Measurements from ENCODE around the gene STK17B. TPM values are rescaled to one million over a fixed set of nuclear protein-coding genes. Genes with fewer than 3 reads are reported as not detected.

STK17B gene
- total RNA-seq, 1 donor from 2014 or later: 42.6 TPM

GRCh38 chr2:196155575-196155974, 15.8 kb downstream of the STK17B start:
- peaks cover 13% of the 10 kb centered on the region for H3K4me1 Mint-ChIP-seq (ENCODE audit: low read depth, unreplicated experiment)
- no peaks in the 10 kb centered on the region for H3K27me3 Mint-ChIP-seq (ENCODE audit: low read depth, unreplicated experiment)
- H3K9ac ChIP-seq (ENCODE audit: low read length): no peak overlapping the region
- H3K36me3 ChIP-seq (ENCODE audit: insufficient read depth, low read length): peaks cover 11% of the 10 kb centered on the region
- TF ChIP-seq CTCF (IDR thresholded peaks at IDR 0.05; ENCODE audit: insufficient read depth, low read depth, low read length) (no peak), EZH2 (IDR thresholded peaks at IDR 0.05; ENCODE audit: insufficient read depth, low read length) (no peak)
- H3K36me3 Mint-ChIP-seq (ENCODE audit: low read depth, unreplicated experiment): peaks cover 25% of the 10 kb centered on the region
- FAIRE-seq (no peak), DNase-seq (ENCODE audit: low read depth) (no peak)
- peaks cover 27% of the 10 kb centered on the region for H3K79me2 ChIP-seq (ENCODE audit: insufficient read depth, low read length)
- no peak overlapping the region for H3K4me3 ChIP-seq (ENCODE audit: insufficient read depth, low read depth, low read length)
- no peak overlapping the region for H3K27ac ChIP-seq (ENCODE audit: low read depth, low read length)
- H2AFZ ChIP-seq (ENCODE audit: low read depth, low read length): no peak overlapping the region
- H3K9me3 Mint-ChIP-seq (ENCODE audit: unreplicated experiment): peaks cover 2% of the 10 kb centered on the region
- H3K4me3 Mint-ChIP-seq (ENCODE audit: unreplicated experiment): no peak overlapping the region
- no peaks in the 10 kb centered on the region for H4K20me1 ChIP-seq (ENCODE audit: insufficient read depth, low read length)
- H3K9me3 ChIP-seq (ENCODE audit: insufficient read depth, low read depth, low read length): no peaks in the 10 kb centered on the region
- no peaks in the 10 kb centered on the region for H3K27me3 ChIP-seq (ENCODE audit: insufficient read depth, low read length)
- H3K4me2 ChIP-seq (ENCODE audit: low read length): no peak overlapping the region
- H3K27ac Mint-ChIP-seq (ENCODE audit: unreplicated experiment): no peak overlapping the region
- H3K4me1 ChIP-seq (ENCODE audit: insufficient read depth, low read length): peaks cover 11% of the 10 kb centered on the region

- no peak overlapping the region for H3K4me2 ChIP-seq (ENCODE audit: low read length)
- FAIRE-seq: no peak
- TF ChIP-seq EZH2 (IDR thresholded peaks at IDR 0.05; ENCODE audit: insufficient read depth, low read length) (no peak), CTCF (IDR thresholded peaks at IDR 0.05; ENCODE audit: insufficient read depth, low read depth, low read length) (no peak)
- no peak overlapping the region for H2AFZ ChIP-seq (ENCODE audit: low read depth, low read length)
- no peak overlapping the region for H3K4me3 ChIP-seq (ENCODE audit: insufficient read depth, low read depth, low read length)
- H3K27me3 ChIP-seq (ENCODE audit: insufficient read depth, low read length): no peaks in the 10 kb centered on the region
- no peak overlapping the region for H3K9ac ChIP-seq (ENCODE audit: low read length)
- no peaks in the 10 kb centered on the region for H3K27me3 Mint-ChIP-seq (ENCODE audit: low read depth, unreplicated experiment)
- H3K9me3 ChIP-seq (ENCODE audit: insufficient read depth, low read depth, low read length): no peaks in the 10 kb centered on the region
- H3K9me3 Mint-ChIP-seq (ENCODE audit: unreplicated experiment): peaks cover 2% of the 10 kb centered on the region
- H3K4me1 ChIP-seq (ENCODE audit: insufficient read depth, low read length): no peaks in the 10 kb centered on the region
- H3K4me1 Mint-ChIP-seq (ENCODE audit: low read depth, unreplicated experiment): peaks cover 1% of the 10 kb centered on the region
- H3K27ac Mint-ChIP-seq (ENCODE audit: unreplicated experiment): no peak overlapping the region
- H3K79me2 ChIP-seq (ENCODE audit: insufficient read depth, low read length): peaks cover 13% of the 10 kb centered on the region
- no peaks in the 10 kb centered on the region for H4K20me1 ChIP-seq (ENCODE audit: insufficient read depth, low read length)
- no peak for DNase-seq (ENCODE audit: low read depth)
- H3K27ac ChIP-seq (ENCODE audit: low read depth, low read length): no peak overlapping the region
- no peak overlapping the region for H3K4me3 Mint-ChIP-seq (ENCODE audit: unreplicated experiment)
- H3K36me3 ChIP-seq (ENCODE audit: insufficient read depth, low read length): peaks cover 11% of the 10 kb centered on the region
- peaks cover 27% of the 10 kb centered on the region for H3K36me3 Mint-ChIP-seq (ENCODE audit: low read depth, unreplicated experiment)
These were observed 17.9 kb downstream of the STK17B start for GRCh38 chr2:196153480-196153879.

DNA sequence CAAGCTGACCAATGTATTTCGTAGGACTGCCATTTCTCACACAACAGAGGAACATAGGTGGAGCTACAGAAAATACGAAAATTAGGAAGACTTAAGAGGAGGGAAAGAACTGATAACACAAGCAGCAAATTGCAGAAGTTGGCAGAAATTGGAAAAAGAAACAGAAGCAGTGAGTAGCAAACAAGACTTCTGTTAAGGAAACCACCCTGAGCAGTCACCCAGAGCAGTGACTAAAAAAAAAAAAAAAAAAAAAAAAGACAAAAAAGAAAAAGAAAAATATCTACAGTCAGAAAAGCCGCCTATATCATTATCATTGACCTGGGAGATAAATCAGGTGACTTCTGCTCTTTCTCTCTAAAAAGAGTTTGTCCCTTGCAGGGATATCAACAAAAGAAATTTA, 21.4 kb downstream of the STK17B start:
- no peak overlapping the region for H3K4me3 ChIP-seq (ENCODE audit: insufficient read depth, low read depth, low read length)
- peaks cover 12% of the 10 kb centered on the region for H3K36me3 ChIP-seq (ENCODE audit: insufficient read depth, low read length)
- peaks cover 2% of the 10 kb centered on the region for H3K9me3 Mint-ChIP-seq (ENCODE audit: unreplicated experiment)
- no peaks in the 10 kb centered on the region for H3K4me1 Mint-ChIP-seq (ENCODE audit: low read depth, unreplicated experiment)
- no peak for TF ChIP-seq EZH2 (IDR thresholded peaks at IDR 0.05; ENCODE audit: insufficient read depth, low read length)
- H3K4me2 ChIP-seq (ENCODE audit: low read length): no peak overlapping the region
- H3K27me3 ChIP-seq (ENCODE audit: insufficient read depth, low read length): no peaks in the 10 kb centered on the region
- H4K20me1 ChIP-seq (ENCODE audit: insufficient read depth, low read length): no peaks in the 10 kb centered on the region
- H3K27ac ChIP-seq (ENCODE audit: low read depth, low read length): no peak overlapping the region
- no peaks in the 10 kb centered on the region for H3K9me3 ChIP-seq (ENCODE audit: insufficient read depth, low read depth, low read length)
- no peak overlapping the region for H3K27ac Mint-ChIP-seq (ENCODE audit: unreplicated experiment)
- H3K79me2 ChIP-seq (ENCODE audit: insufficient read depth, low read length): no peaks in the 10 kb centered on the region
- H3K9ac ChIP-seq (ENCODE audit: low read length): no peak overlapping the region
- DNase-seq (ENCODE audit: low read depth) (no peak), FAIRE-seq (no peak)
- no peak overlapping the region for H3K4me3 Mint-ChIP-seq (ENCODE audit: unreplicated experiment)
- peaks cover 29% of the 10 kb centered on the region for H3K36me3 Mint-ChIP-seq (ENCODE audit: low read depth, unreplicated experiment)
- H3K27me3 Mint-ChIP-seq (ENCODE audit: low read depth, unreplicated experiment): no peaks in the 10 kb centered on the region
- H3K4me1 ChIP-seq (ENCODE audit: insufficient read depth, low read length): no peaks in the 10 kb centered on the region
- no peak overlapping the region for H2AFZ ChIP-seq (ENCODE audit: low read depth, low read length)
